NCI-H2107 treated with DMSO at 0.1 percent for 48 hours (cell line): ENCODE data around the gene SLC39A6.
"Not testable (repeated sequence)": the region's sequence is repeated elsewhere in the genome, so short reads cannot be mapped to it uniquely, and the experiment has no call there.

Experiments used
- DNase-seq: peaks from one replicate; lab custom pipeline; 2025; ENCODE audit not compliant: unreplicated experiment; lab: John Stamatoyannopoulos, UW

Gene SLC39A6

DNA sequence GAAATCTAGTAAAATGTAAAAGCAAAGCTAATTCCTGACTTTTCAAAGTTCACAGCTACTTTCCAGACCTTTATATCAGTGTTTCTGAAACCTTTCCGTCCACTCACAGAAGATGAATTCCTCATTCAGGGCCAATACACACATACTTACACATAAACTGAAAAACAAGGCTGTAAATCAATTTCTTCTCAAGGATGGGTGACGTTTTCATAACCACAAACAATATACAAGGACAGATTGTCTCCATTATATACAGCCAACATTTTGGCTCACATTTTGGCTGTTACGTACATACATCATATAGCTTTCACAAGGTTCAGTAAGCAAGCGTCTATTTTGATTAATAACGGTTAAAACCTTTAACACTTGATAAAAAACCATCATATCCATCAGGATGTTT is 63.1 kb downstream of the SLC39A6 start:
- peak; percentile 5 for DNase-seq

DNA sequence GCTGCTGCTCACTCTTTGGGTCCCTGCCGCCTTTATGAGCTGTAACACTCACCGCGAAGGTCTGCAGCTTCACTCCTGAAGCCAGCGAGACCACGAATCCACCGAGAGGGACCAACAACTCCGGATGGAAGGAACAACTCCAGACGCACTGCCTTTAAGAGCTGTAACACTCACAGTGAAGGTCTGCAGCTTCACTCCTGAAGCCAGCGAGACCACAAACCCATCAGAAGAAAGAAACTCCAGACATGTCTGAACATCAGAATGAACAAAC is 64.4 kb downstream of the SLC39A6 start:
- not testable (repeated sequence) for DNase-seq

DNA sequence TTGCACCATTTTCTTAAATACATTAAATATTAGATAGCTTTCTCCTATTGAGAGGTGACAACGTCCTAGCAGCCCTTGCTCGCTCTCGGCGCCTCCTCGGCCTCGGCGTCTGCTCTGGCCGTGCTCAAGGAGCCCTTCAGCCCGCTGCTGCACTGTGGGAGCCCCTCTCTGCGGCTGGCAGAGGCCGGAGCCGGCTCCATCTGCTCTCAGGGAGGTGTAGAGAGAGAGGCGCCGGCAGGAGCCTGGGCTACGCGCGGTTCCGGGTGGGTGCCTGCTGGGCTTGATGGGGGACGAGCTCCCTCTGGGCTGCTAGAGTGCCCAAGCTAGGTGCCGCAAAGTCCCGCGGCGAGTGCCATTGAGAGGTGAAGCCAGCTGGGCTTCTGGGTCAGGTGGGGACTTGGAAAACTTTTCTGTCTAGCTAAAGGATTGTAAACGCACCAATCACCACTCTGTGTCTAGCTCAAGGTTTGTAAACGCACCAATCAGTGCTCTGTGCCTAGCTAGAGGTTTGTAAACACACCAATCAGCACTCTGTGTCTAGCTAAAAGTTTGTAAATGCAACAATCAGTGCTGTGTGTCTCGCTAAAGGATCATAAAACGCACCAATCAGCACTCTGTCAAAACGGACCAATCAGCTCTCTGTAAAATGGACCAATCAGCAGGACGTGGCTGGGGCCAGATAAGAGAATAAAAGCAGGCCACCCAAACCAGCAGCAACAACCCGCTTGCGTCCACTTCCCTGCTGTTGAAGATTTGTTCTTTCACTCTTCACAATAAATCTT is 64.9 kb downstream of the SLC39A6 start:
- DNase-seq: no peak

DNA sequence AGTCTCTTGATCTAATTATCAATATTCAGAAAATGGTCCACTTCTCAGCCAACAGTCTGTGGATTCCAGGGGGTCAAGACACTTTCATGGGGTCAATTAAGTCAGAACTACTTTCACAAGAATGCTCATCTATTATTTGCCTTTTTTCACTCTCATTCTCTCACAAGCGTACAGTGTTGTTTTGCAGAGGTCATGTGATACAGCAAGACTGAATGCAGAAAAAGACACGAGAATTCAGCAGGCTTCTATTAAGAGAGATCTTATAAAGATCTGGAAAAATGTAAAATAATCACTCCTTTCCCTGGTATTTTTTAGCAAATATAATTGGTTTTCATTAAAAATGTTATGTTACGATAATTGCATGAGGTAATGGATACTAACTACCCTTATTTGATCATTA is 70.5 kb downstream of the SLC39A6 start:
- DNase-seq: no peak
